GM12878 (cell line): ENCODE results near the gene LARGE1.

Experiments
- ATF7 ChIP-seq: fragments of 450-650 bp; IDR thresholded peaks from 2 replicates; pipeline ENCODE4 v1.6.1; 2016; ENCODE audit warnings: low read depth, mild to moderate bottlenecking
- RAD21 ChIP-seq: IDR thresholded peaks from 2 replicates; pipeline ENCODE4 v1.6.1; 2011; ENCODE audit warnings: mild to moderate bottlenecking, low read depth, low read length, moderate library complexity; ENCODE audit not compliant: insufficient read depth
- TF ChIP-seq, protein P1 (sequence below), 3 experiments: IDR thresholded peaks in 2 of 3; conservative IDR thresholded peaks in 1 of 3; 2 replicates each; pipeline ENCODE4 v1.5.1; 2011; ENCODE audit warnings: low read depth in 3 of 3, low read length in 3 of 3, mild to moderate bottlenecking in 3 of 3, control low read depth in 2 of 3, moderate library complexity in 2 of 3, inconsistent platforms in 1 of 3, mixed read lengths in 1 of 3; ENCODE audit not compliant: control insufficient read depth in 2 of 3, insufficient read depth in 1 of 3; ENCODE audit errors: extremely low read depth in 1 of 3
- TF ChIP-seq, protein P2 (sequence below): fragments of 450-650 bp; IDR thresholded peaks from 2 replicates; pipeline ENCODE4 v1.6.1; 2017; ENCODE audit warnings: antibody characterized with exemption, mild to moderate bottlenecking, moderate library complexity
- TF ChIP-seq, protein P3 (sequence below): fragments of 450-650 bp; IDR thresholded peaks from 2 replicates; pipeline ENCODE4 v1.6.1; 2014; ENCODE audit warnings: mild to moderate bottlenecking

- TF ChIP-seq, protein P1, sequence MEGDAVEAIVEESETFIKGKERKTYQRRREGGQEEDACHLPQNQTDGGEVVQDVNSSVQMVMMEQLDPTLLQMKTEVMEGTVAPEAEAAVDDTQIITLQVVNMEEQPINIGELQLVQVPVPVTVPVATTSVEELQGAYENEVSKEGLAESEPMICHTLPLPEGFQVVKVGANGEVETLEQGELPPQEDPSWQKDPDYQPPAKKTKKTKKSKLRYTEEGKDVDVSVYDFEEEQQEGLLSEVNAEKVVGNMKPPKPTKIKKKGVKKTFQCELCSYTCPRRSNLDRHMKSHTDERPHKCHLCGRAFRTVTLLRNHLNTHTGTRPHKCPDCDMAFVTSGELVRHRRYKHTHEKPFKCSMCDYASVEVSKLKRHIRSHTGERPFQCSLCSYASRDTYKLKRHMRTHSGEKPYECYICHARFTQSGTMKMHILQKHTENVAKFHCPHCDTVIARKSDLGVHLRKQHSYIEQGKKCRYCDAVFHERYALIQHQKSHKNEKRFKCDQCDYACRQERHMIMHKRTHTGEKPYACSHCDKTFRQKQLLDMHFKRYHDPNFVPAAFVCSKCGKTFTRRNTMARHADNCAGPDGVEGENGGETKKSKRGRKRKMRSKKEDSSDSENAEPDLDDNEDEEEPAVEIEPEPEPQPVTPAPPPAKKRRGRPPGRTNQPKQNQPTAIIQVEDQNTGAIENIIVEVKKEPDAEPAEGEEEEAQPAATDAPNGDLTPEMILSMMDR (IDR thresholded peaks at IDR 0.05 in 2 of 3, conservative IDR thresholded peaks at IDR 0.05 in 1 of 3; ENCODE audit: control insufficient read depth in 2 of 3, extremely low read depth in 1 of 3, insufficient read depth in 1 of 3, low read depth in 3 of 3, low read length in 3 of 3) = no peak
- TF ChIP-seq, protein P2, sequence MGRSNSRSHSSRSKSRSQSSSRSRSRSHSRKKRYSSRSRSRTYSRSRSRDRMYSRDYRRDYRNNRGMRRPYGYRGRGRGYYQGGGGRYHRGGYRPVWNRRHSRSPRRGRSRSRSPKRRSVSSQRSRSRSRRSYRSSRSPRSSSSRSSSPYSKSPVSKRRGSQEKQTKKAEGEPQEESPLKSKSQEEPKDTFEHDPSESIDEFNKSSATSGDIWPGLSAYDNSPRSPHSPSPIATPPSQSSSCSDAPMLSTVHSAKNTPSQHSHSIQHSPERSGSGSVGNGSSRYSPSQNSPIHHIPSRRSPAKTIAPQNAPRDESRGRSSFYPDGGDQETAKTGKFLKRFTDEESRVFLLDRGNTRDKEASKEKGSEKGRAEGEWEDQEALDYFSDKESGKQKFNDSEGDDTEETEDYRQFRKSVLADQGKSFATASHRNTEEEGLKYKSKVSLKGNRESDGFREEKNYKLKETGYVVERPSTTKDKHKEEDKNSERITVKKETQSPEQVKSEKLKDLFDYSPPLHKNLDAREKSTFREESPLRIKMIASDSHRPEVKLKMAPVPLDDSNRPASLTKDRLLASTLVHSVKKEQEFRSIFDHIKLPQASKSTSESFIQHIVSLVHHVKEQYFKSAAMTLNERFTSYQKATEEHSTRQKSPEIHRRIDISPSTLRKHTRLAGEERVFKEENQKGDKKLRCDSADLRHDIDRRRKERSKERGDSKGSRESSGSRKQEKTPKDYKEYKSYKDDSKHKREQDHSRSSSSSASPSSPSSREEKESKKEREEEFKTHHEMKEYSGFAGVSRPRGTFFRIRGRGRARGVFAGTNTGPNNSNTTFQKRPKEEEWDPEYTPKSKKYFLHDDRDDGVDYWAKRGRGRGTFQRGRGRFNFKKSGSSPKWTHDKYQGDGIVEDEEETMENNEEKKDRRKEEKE = no peak
- TF ChIP-seq RAD21 (no peak), ATF7 (no peak)
- TF ChIP-seq, protein P3, sequence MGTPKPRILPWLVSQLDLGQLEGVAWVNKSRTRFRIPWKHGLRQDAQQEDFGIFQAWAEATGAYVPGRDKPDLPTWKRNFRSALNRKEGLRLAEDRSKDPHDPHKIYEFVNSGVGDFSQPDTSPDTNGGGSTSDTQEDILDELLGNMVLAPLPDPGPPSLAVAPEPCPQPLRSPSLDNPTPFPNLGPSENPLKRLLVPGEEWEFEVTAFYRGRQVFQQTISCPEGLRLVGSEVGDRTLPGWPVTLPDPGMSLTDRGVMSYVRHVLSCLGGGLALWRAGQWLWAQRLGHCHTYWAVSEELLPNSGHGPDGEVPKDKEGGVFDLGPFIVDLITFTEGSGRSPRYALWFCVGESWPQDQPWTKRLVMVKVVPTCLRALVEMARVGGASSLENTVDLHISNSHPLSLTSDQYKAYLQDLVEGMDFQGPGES = no peak
Observed at GRCh38 chr22:33918676-33919365, 1.5 kb downstream of the LARGE1 start.
